T-helper 9 cell (primary cell): ENCODE measurements around the gene DNER.
"Not testable (repeated sequence)": the region's sequence is repeated elsewhere in the genome, so short reads cannot be mapped to it uniquely, and the experiment has no call there.

ENCODE experiments used
- DNase-seq: peaks from one replicate; pipeline ENCODE4 v3.0.0-alpha.2; 2020
- total RNA-seq, 2 donors: gene quantifications; one replicate each; lab custom pipeline; 2026; lab: John Stamatoyannopoulos, UW

Gene DNER
- total RNA-seq: 0 to 0.07 reads per million in 2 donors

GRCh38 chr2:229714080-229714735, at the start of gene DNER:
DNER (minus strand) TSS chr2:229714555; CDS start chr2:229714423, 132 bp downstream.
- peak; percentile 29 for DNase-seq

- DNase-seq: no peak
Measured at GRCh38 chr2:229761663-229762062, 47.3 kb upstream of the DNER start.

GRCh38 chr2:229757462-229757861, 43.1 kb upstream of the DNER start:
- not testable (repeated sequence) for DNase-seq

GRCh38 chr2:229752970-229753729, 38.8 kb upstream of the DNER start:
- DNase-seq: no peak

- no peak for DNase-seq
Measured at GRCh38 chr2:229749779-229750178, 35.4 kb upstream of the DNER start.

GRCh38 chr2:229748950-229749349, 34.6 kb upstream of the DNER start:
- no peak for DNase-seq

GRCh38 chr2:229742691-229743090, 28.3 kb upstream of the DNER start:
- not testable (repeated sequence) for DNase-seq

GRCh38 chr2:229740279-229740678, 25.9 kb upstream of the DNER start:
- no peak for DNase-seq

- no peak for DNase-seq
Measured at GRCh38 chr2:229738024-229738625, 23.8 kb upstream of the DNER start.

GRCh38 chr2:229734410-229734809, 20.1 kb upstream of the DNER start:
- DNase-seq: no peak

GRCh38 chr2:229733611-229734245, 19.4 kb upstream of the DNER start:
- DNase-seq: no peak

- DNase-seq: no peak
Measured at GRCh38 chr2:229732897-229733296, 18.5 kb upstream of the DNER start.

GRCh38 chr2:229731916-229732315, 17.6 kb upstream of the DNER start:
- no peak for DNase-seq

- DNase-seq: no peak
Measured at GRCh38 chr2:229731363-229731762, 17.0 kb upstream of the DNER start.

- no peak for DNase-seq
Measured at GRCh38 chr2:229728370-229728769, 14.0 kb upstream of the DNER start.

- DNase-seq: no peak
Measured at GRCh38 chr2:229726643-229727042, 12.3 kb upstream of the DNER start.

GRCh38 chr2:229725716-229726574, 11.6 kb upstream of the DNER start:
- DNase-seq: no peak

- not testable (repeated sequence) for DNase-seq
Measured at GRCh38 chr2:229723192-229723591, 8.8 kb upstream of the DNER start.

- DNase-seq: no peak
Measured at GRCh38 chr2:229719926-229720647, 5.7 kb upstream of the DNER start.

GRCh38 chr2:229718057-229718456, 3.7 kb upstream of the DNER start:
- DNase-seq: no peak

- DNase-seq: no peak
Measured at GRCh38 chr2:229715895-229716507, 1.6 kb upstream of the DNER start.
